ENCODE data around the gene XKR3.
"Not testable (repeated sequence)": the region's sequence is repeated elsewhere in the genome, so short reads cannot be mapped to it uniquely, and the experiment has no call there.

Gene XKR3

GRCh38 chr22:16804882-16805281, 20.3 kb downstream of the XKR3 start:
- no peak for DNase-seq (ENCODE audit: low spot score)

- DNase-seq (ENCODE audit: low spot score): no peak
Observed at GRCh38 chr22:16803255-16803917, 21.8 kb downstream of the XKR3 start.

GRCh38 chr22:16801571-16801970, 23.6 kb downstream of the XKR3 start:
- no peak for DNase-seq (ENCODE audit: low spot score)

GRCh38 chr22:16801088-16801487, 24.1 kb downstream of the XKR3 start:
- no peak for DNase-seq (ENCODE audit: low spot score)

- no peak for DNase-seq (ENCODE audit: low spot score)
Observed at GRCh38 chr22:16800358-16800757, 24.9 kb downstream of the XKR3 start.

- not testable (repeated sequence) for DNase-seq (ENCODE audit: low spot score)
Observed at GRCh38 chr22:16795504-16795903, 29.7 kb downstream of the XKR3 start.

GRCh38 chr22:16793831-16794230, 31.4 kb downstream of the XKR3 start:
- no peak for DNase-seq (ENCODE audit: low spot score)

GRCh38 chr22:16789860-16790493, 35.2 kb downstream of the XKR3 start:
- no peak for DNase-seq (ENCODE audit: low spot score)

- no peak for DNase-seq (ENCODE audit: low spot score)
Observed at GRCh38 chr22:16783930-16784354, 41.3 kb downstream of the XKR3 start.

GRCh38 chr22:16783453-16783852, 41.8 kb downstream of the XKR3 start:
- DNase-seq (ENCODE audit: low spot score): no peak

- DNase-seq (ENCODE audit: low spot score): no peak
Observed at GRCh38 chr22:16781764-16782329, 43.4 kb downstream of the XKR3 start.

GRCh38 chr22:16781074-16781763, 44.0 kb downstream of the XKR3 start:
- DNase-seq (ENCODE audit: low spot score): no peak

- DNase-seq (ENCODE audit: low spot score): no peak
Observed at GRCh38 chr22:16777284-16777924, 47.8 kb downstream of the XKR3 start.

GRCh38 chr22:16776080-16776479, 49.1 kb downstream of the XKR3 start:
- no peak for DNase-seq (ENCODE audit: low spot score)

GRCh38 chr22:16774911-16775500, 50.2 kb downstream of the XKR3 start:
- no peak for DNase-seq (ENCODE audit: low spot score)

- not testable (repeated sequence) for DNase-seq (ENCODE audit: low spot score)
Observed at GRCh38 chr22:16771569-16771968, 53.6 kb downstream of the XKR3 start.

GRCh38 chr22:16767927-16768326, 57.3 kb downstream of the XKR3 start:
- not testable (repeated sequence) for DNase-seq (ENCODE audit: low spot score)

GRCh38 chr22:16762224-16762623, 63.0 kb downstream of the XKR3 start:
- not testable (repeated sequence) for DNase-seq (ENCODE audit: low spot score)

- not testable (repeated sequence) for DNase-seq (ENCODE audit: low spot score)
Observed at GRCh38 chr22:16760416-16760815, 64.8 kb downstream of the XKR3 start.

- DNase-seq (ENCODE audit: low spot score): not testable (repeated sequence)
Observed at GRCh38 chr22:16749282-16749681, 75.9 kb downstream of the XKR3 start.

- not testable (repeated sequence) for DNase-seq (ENCODE audit: low spot score)
Observed at GRCh38 chr22:16748160-16748929, 76.9 kb downstream of the XKR3 start.

All from HuH-7.5 (cell line).